LHCN-M2 (cell line): ENCODE data around the gene DHX34. TPM values are rescaled to one million over a fixed set of nuclear protein-coding genes. Genes with fewer than 3 reads are reported as not detected.

Source experiments
- DNase-seq: peaks from one replicate; pipeline ENCODE4 v3.0.0-alpha.2; 2012; ENCODE audit warnings: low read depth
- total RNA-seq: library from RNA; depleted of rRNA; stranded (reverse); fragments of >200 nt; gene quantifications from 2 replicates; pipeline ENCODE4 v1.2.3, GENCODE V29; 2014

The DHX34 gene
- total RNA-seq, 1 experiment from 2014 or later: 15.7 TPM

DNA sequence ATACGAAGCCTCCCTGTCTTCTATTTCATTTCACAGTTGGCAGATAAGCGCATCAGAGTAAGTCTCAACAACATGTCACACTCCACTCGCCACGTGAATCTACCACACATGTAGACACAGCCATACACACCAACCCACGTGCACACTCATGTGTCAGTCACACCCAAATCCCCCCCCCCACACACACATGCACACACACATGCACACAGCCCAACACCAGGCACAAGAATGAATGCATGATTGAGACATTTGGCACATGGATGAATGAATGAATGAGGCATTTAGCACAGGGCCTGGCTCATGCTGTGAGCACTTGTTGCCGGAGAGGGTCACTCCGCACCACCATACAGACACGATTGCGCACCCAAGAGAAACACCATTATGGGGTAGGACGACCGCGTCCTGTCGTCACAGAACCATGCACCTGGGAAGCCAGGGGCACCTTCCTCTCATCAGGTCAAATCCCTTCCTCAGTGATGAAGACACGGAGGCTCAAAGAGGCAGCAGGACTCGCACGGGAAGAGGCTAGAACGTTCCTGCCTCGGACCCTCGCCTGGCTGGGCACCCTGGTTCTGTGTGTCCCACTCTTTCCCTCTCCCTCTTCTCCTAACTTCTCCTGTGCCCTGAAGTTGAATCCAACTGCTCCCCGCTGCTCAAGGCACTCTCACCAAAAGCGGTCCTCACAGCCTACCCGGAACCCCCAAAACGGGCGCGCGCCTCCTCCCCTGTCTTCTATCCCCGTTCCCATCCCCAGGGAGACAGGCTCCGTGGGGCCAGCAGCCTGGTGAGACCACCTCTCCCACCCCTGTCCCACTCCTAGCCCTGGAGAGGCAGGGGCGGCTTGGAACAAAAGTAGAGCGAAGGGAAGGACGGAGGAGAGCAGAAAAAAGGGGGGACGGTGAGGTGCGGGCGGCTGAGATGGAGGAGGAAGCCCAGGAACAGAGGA, 68.9 kb downstream of the DHX34 start:
- no peak for DNase-seq

- DNase-seq: no peak
Measured at GRCh38 chr19:47418692-47419029, 69.5 kb downstream of the DHX34 start.

GRCh38 chr19:47419030-47419783, 70.1 kb downstream of the DHX34 start, which contains the start of gene MEIS3:
Gene MEIS3, minus strand, starts transcription at chr19:47419527. Its CDS starts 446 bp downstream, at chr19:47419081.
- no peak for DNase-seq

DNA sequence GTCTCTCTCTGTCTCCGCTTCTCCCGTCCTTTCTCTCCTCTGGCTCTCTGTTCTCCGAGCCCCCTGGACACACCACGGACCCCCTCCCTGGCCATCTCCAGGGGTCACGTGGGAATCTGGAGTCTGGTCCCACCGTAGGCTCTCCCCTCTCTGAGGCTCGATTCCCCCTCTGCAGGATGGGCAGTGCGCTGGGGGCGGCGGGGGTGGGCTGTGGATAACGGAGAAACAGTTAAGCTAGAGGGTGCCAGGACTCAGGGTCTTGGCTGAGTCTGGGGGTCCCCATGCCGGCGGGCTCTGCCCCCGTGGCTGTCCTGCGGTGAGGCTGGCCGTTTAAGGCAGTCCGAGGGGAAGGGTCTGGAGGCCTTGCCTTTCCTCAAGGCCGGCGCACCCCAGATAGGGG, 70.7 kb downstream of the DHX34 start:
- no peak for DNase-seq

DNA sequence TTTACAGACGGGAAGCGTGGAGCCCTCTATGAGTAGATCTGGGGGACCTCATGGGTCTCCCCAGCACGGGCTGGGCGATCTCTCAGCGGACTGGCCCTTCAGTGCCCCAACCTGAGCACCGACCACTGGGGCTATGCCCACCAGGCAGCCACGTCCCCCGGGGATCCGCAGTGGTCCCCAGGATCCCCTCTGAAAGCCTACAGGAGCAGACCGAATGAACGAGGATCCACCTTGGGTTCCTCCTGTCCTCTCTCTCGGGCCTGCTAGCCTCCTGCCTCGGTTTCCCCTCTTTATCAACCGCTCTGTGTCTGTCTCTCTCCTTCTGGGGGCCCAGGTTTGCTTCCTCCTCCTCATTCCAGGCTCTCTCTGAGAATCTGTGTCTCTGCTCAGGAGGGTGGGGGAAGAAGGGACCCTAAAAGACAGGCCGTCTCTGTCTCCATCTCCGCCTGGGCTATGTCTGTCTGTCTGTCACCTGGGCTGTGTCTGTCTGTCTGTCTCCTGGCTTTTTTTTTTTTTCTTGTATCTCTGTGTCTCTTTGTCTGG, 72.2 kb downstream of the DHX34 start:
- no peak for DNase-seq

GRCh38 chr19:47421844-47422395, 72.8 kb downstream of the DHX34 start:
- DNase-seq: no peak

- no peak for DNase-seq
Measured at GRCh38 chr19:47422417-47423163, 73.5 kb downstream of the DHX34 start.

DNA sequence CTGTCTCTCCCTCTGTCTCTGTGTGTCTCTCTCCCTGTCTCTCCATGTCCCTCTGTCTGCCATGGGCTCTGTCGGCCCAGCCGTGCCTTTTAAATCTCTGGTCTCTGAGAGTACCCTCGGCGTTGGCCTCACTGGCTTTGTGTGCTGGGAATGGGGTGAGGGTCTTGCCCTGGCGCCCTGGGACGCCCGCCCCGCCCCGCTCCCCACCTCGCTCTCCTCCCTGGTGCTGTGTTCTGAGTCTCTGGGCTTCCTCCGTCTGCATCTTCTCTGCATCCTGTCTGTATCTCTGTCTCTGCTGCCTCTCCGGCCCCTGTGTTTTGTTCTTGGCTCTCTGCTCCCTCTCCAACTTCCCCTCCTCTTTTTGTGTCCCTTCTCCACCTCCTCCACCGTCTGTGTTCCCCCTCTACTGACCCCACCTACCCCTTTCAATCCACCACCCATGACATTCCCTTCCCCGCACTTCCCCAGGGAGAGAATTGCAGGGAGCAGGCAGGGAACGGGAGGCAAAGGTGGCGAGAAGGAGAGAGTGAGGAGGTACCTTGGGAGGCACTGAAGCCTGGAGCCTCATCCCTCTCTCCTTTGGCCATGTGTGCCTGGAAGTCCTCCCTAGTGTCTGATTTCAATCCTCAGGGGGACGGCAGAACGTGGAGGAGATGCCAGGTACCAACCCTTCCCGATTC, 74.2 kb downstream of the DHX34 start:
- DNase-seq: no peak

- DNase-seq: no peak
Measured at GRCh38 chr19:47427241-47428176, 78.4 kb downstream of the DHX34 start.

- DNase-seq: peak; percentile 98
Measured at GRCh38 chr19:47428177-47428894, 79.2 kb downstream of the DHX34 start.

GRCh38 chr19:47429140-47429793, 80.2 kb downstream of the DHX34 start:
- DNase-seq: no peak

- no peak for DNase-seq
Measured at GRCh38 chr19:47430041-47430802, 81.1 kb downstream of the DHX34 start.

- DNase-seq: no peak
Measured at GRCh38 chr19:47432091-47432490, 83.0 kb downstream of the DHX34 start.
